ENCODE measurements around the gene UBE4A. TPM values are rescaled to one million over a fixed set of nuclear protein-coding genes. Genes with fewer than 3 reads are reported as not detected.

The UBE4A gene
- polyA plus RNA-seq, 1 of the 3 experiments (the other 2 are of a cell fraction) = 7.7 TPM

DNA sequence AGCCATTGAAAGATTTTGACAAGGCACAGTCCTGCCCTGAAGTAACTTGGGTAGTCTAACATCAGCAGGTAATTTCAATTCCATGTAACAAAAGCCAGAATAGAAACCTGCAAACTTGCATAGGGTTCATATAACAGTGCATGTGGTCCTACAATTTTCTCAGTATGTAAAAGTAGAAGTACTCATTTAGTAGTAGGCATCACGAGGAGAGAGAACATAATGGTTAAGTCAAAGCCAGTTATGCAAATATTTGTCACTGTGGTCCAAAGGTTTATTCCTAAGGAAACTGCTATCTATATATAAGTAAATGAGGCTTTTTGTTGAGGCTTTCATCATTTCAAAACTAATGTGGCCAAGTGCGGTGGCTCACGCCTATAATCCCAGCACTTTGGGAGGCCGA is 52.1 kb downstream of the UBE4A start:
- H2AFZ ChIP-seq (ENCODE audit: low read depth) = no peak overlapping the region
- no peak for TF ChIP-seq FOXM1 (IDR thresholded peaks at IDR 0.05; ENCODE audit: low read depth)
- no peak for TF ChIP-seq FOXJ3 (CRISPR knock-in tag; IDR thresholded peaks at IDR 0.05)
- TF ChIP-seq GATA2 (CRISPR knock-in tag; IDR thresholded peaks at IDR 0.05) = no peak
- no peak for TF ChIP-seq REST (IDR thresholded peaks at IDR 0.05; ENCODE audit: low read depth, low read length)
- no peak for TF ChIP-seq RXRA (IDR thresholded peaks at IDR 0.05; ENCODE audit: borderline replicate concordance, low read depth)
- TF ChIP-seq, protein P1, sequence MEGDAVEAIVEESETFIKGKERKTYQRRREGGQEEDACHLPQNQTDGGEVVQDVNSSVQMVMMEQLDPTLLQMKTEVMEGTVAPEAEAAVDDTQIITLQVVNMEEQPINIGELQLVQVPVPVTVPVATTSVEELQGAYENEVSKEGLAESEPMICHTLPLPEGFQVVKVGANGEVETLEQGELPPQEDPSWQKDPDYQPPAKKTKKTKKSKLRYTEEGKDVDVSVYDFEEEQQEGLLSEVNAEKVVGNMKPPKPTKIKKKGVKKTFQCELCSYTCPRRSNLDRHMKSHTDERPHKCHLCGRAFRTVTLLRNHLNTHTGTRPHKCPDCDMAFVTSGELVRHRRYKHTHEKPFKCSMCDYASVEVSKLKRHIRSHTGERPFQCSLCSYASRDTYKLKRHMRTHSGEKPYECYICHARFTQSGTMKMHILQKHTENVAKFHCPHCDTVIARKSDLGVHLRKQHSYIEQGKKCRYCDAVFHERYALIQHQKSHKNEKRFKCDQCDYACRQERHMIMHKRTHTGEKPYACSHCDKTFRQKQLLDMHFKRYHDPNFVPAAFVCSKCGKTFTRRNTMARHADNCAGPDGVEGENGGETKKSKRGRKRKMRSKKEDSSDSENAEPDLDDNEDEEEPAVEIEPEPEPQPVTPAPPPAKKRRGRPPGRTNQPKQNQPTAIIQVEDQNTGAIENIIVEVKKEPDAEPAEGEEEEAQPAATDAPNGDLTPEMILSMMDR (IDR thresholded peaks at IDR 0.05) = no peak
- no peak for TF ChIP-seq RCOR1 (IDR thresholded peaks at IDR 0.05; ENCODE audit: low read length)
- no peak for DNase-seq
- H3K4me2 ChIP-seq = no peak overlapping the region
- no peaks in the 10 kb centered on the region for H3K9me2 ChIP-seq
- H3K4me3 ChIP-seq (ENCODE audit: low read depth in 2 of 2, low read length in 1 of 2) = no peak overlapping the region
- POLR2A ChIA-PET = no interaction called here
- no peaks in the 10 kb centered on the region for H3K9me3 ChIP-seq
- peaks cover 8 to 13% of the 10 kb centered on the region in 2 experiments; a peak in 3 of 4 replicates for H3K4me1 ChIP-seq (ENCODE audit: control insufficient read depth in 1 of 2, insufficient read depth in 2 of 2, low read depth in 1 of 2, low read length in 1 of 2)
- CTCF ChIA-PET = no interaction called here
- peaks cover 20% of the 10 kb centered on the region for H3F3A ChIP-seq (replicated peaks; ENCODE audit: insufficient read depth)
- peaks cover 30% of the 10 kb centered on the region for H3K79me2 ChIP-seq (ENCODE audit: insufficient read depth)
- no peaks in the 10 kb centered on the region for H3K27me3 ChIP-seq (ENCODE audit: insufficient read depth)
- no peak overlapping the region for H3K9ac ChIP-seq
- peaks cover 28 to 44% of the 10 kb centered on the region in 2 experiments for H3K36me3 ChIP-seq (replicated peaks in 1 of 2; ENCODE audit: control insufficient read depth in 1 of 2, insufficient read depth in 2 of 2, low read length in 1 of 2)
- 0 out of 2 replicates have a peak, but pooled peaks cover 2% of the 10 kb centered on the region for H4K20me1 ChIP-seq (ENCODE audit: insufficient read depth)
- no peak overlapping the region for H3K27ac ChIP-seq (ENCODE audit: low read depth in 2 of 2, low read length in 1 of 2)
- WGBS (ENCODE audit: low lambda C conversion rate) = 97% methylated on average over 4 of the region's 4 CpGs

- no peak overlapping the region for H3K4me2 ChIP-seq
- H3K4me3 ChIP-seq (ENCODE audit: low read depth in 2 of 2, low read length in 1 of 2) = no peak overlapping the region
- H3K4me1 ChIP-seq (ENCODE audit: control insufficient read depth in 1 of 2, insufficient read depth in 2 of 2, low read depth in 1 of 2, low read length in 1 of 2) = peaks cover 8 to 13% of the 10 kb centered on the region in 2 experiments; a peak in 3 of 4 replicates
- no peak overlapping the region for H3K27ac ChIP-seq (ENCODE audit: low read depth in 2 of 2, low read length in 1 of 2)
- TF ChIP-seq REST (IDR thresholded peaks at IDR 0.05; ENCODE audit: low read depth, low read length) = no peak
- TF ChIP-seq RXRA (IDR thresholded peaks at IDR 0.05; ENCODE audit: borderline replicate concordance, low read depth) = no peak
- TF ChIP-seq EZH2phosphoT487 (IDR thresholded peaks at IDR 0.05; ENCODE audit: borderline replicate concordance, low read depth) = no peak
- TF ChIP-seq USF2 (IDR thresholded peaks at IDR 0.05; ENCODE audit: borderline replicate concordance, low read depth, low read length) = no peak
- no peak for TF ChIP-seq JUND (IDR thresholded peaks at IDR 0.05)
- TF ChIP-seq MEF2A (IDR thresholded peaks at IDR 0.05; ENCODE audit: borderline replicate concordance, low read depth) = no peak
- no peak for TF ChIP-seq PBX3 (IDR thresholded peaks at IDR 0.05)
- TF ChIP-seq ELF1 (IDR thresholded peaks at IDR 0.05) = no peak
- no peak for TF ChIP-seq EP300 (IDR thresholded peaks at IDR 0.05; ENCODE audit: borderline replicate concordance in 1 of 2, low read depth in 1 of 2, low read length in 1 of 2)
- no peaks in the 10 kb centered on the region for H3K27me3 ChIP-seq (ENCODE audit: insufficient read depth)
- H2AFZ ChIP-seq (ENCODE audit: low read depth) = no peak overlapping the region
- no peak for DNase-seq
- H3K79me2 ChIP-seq (ENCODE audit: insufficient read depth) = peaks cover 23% of the 10 kb centered on the region
- no peaks in the 10 kb centered on the region for H3K9me2 ChIP-seq
- POLR2A ChIA-PET = no interaction called here
- H3K9me3 ChIP-seq = no peaks in the 10 kb centered on the region
- peaks cover 21 to 32% of the 10 kb centered on the region in 2 experiments for H3K36me3 ChIP-seq (replicated peaks in 1 of 2; ENCODE audit: control insufficient read depth in 1 of 2, insufficient read depth in 2 of 2, low read length in 1 of 2)
- no peaks in the 10 kb centered on the region for H4K20me1 ChIP-seq (ENCODE audit: insufficient read depth)
- WGBS (ENCODE audit: low lambda C conversion rate) = 80% methylated on average over 1 of the region's 1 CpG
- CTCF ChIA-PET = interaction anchor here (1.0 to 1.5 kb wide), 4 partner anchors 11 to 76 kb away, joined by 3 to 5 read pairs (median 4); no protein-coding TSS in a partner anchor
- peaks cover 19% of the 10 kb centered on the region for H3F3A ChIP-seq (replicated peaks; ENCODE audit: insufficient read depth)
- H3K9ac ChIP-seq = no peak overlapping the region
Observed at GRCh38 chr11:118412921-118413320, 53.5 kb downstream of the UBE4A start.

Data from SK-N-SH (cell line).